GM18502 (cell line): ENCODE data around the gene AFF4.
A peak's percentile ranks its signal among the peaks of the same experiment; 100 is the strongest.

Experiments
- ATAC-seq: cut with Tn5 transposase; IDR thresholded peaks from one replicate; pipeline ENCODE4 v1.9.1; 2021; ENCODE audit warnings: mild to moderate bottlenecking; ENCODE audit not compliant: unreplicated experiment, poor library complexity

AFF4 gene

DNA sequence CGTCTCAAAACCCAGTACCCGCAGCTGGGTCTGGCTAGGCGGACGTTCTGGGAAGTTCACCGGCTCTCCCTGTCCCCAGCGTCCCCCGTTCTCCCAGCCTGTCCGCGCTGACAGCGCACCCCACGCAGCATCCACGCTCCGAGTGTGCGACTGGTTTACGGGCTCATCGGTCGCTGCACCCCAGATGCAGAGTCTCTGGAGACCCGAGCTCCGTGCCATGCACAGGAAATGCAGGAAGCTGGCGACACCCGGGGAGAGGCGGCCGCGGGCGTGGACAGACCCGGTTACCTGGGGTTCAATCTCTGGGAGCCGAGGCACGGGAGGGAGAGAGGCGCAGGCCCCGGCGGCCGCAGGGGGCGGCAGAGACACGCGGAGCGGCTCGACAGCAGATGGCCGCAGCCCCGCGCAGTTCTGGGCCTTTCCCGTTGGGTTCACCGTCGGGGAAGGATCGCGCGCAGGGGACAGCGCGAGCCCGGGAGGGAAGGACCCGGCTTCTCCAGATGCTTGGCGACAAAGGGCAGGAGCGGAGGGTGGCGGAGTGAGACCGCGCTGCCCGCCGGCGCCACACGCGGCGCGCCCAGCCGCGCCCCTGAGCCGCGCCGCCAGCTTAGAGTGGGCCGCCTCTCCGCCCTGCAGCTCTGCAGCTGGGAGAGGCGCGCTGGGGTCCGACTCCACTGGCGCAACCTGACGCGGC lies 133.5 kb downstream of the AFF4 start:
- peak; percentile 70 for ATAC-seq

DNA sequence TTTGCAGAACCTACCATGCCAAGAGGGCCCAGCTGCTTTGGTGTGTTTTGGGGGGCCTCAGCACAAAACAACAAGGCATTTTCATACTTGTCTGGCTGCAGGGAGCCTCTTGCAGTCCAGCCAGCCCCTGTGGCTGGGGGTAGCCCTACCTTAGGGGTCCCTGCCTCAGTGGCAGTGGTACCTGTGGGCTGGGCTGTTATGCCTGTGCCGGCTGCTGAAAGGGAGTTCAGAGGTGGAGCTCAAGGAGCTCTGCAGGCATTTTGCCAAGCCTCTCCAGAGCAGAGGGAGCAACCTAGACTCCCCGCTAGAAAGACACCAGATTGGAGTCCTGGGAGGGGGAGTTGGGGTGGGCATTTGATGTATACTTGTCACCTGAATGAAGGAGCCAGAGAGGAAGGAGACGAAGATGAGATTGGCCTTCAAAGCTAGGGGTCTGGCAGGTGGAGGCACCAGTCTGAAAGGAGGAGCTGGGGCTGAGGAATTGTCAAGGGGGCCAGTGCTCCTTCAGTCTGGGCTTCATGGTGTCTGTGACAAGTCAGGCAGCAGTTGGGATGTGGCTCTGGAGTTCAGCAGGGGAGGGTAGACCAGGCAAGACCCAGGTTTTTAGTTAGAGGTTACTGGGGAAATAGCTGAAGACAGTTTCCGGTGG lies 134.5 kb downstream of the AFF4 start:
- no peak for ATAC-seq

DNA sequence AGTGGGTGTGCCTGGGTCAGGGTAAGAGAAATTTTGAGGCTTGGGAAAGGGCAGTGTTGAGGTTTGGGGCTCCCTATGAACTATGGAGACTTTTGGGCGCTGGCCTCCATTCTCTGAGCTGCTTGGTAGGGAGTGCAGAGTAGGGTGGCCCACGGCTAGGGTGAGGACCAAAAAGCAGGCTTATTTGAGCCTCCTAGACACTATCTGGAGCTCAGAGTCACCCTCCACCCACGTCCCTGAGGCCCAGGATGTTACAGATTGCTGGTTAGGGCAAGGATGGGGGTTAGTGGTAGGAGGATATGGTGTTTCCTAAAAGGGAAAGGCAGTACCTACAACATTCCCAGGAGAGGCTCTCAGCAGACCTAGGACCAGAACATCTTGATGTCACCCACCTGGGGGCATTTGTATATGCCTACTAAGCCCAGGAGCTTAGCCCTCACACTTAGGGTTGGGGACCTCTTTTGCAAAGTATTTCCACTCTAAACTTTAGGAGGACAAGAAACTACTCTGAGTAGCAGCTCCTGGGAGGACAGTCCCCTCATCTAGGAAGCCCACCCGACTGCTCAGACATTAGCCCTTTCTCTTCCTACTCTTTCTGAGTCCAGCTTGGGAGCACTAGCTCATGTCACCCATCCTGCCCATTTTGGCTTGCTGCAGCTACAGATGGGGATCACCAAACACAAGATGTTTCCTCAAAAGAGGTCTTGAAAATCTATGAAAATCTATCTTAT lies 135.3 kb downstream of the AFF4 start:
- no peak for ATAC-seq

DNA sequence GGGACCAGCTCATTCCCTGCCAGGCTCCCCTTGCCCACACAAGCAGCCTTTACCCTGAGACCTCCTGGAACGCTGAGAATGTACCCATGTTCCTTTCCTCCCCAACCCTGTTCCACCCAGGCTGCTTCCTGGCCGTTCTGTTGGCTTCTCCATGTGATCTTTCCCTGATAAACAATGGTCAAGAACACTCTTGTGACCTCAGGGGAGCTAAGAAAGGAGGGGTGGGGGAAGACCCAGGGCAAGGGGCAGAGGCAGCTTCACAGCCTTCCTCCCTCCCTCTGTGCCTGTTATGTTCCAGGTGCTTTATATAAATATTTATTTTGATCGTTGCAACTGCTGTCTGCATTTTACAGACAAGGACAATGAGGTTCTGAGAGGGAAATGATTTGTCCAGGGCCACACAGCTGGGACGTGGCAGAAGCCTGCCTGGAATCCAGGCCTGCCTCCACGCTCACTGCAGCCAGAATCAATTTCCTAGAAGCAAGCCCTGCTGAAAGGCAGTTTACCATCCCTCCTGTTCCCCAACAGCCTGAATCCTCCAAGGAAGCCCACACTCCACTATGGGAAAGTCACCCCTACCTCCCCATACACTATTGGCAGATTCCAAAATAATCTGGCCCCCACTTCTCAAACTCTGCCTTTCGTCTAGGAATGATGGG lies 136.9 kb downstream of the AFF4 start:
- no peak for ATAC-seq

DNA sequence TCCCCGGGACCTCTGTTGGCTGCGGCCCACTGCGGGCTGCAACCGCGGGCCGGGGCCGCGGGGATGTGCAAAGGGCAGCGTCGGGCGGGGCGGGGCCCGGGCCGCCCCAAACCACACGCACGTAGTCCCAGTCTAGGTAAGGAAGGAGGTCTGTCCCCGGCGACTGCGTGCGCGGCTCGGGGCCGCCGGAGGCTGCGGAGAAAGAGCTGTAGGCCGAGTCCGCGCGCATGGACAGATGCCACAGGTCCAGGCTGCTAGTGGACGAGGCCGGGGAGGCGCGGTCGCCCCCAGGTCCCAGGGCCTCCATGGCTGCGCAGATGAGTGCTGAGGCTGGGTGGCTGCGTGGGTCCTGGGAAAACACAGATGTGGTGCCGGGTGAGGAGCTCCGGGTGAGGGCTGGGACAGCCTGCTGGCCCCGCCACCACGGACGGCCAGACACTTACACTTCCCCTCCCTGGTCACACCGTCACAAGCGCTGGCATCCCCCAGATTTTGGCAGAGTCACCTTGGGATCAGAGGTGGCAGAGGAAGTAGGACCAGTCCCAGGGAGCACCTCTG lies 137.5 kb downstream of the AFF4 start:
- peak; percentile 26 for ATAC-seq
